Eye (tissue), 1 donor: ENCODE results near the gene TPRN.

Experiments
- DNase-seq: peaks from one replicate; pipeline ENCODE4 v3.0.0-alpha.2; 2015

The TPRN gene

GRCh38 chr9:137170486-137171148, 29.9 kb downstream of the TPRN start:
- no peak for DNase-seq

GRCh38 chr9:137169896-137170358, 30.6 kb downstream of the TPRN start, which contains the start of gene LRRC26:
LRRC26 (minus strand) TSS chr9:137170051; CDS start chr9:137169943, 108 bp downstream.
- no peak for DNase-seq

GRCh38 chr9:137168904-137169856, 31.4 kb downstream of the TPRN start:
- DNase-seq: peak; percentile 85

GRCh38 chr9:137168573-137168903, 32.0 kb downstream of the TPRN start:
- peak; percentile 47 for DNase-seq

GRCh38 chr9:137167747-137168572, 32.6 kb downstream of the TPRN start:
- peak; percentile 61 for DNase-seq

GRCh38 chr9:137167277-137167746, 33.2 kb downstream of the TPRN start:
- DNase-seq: no peak

GRCh38 chr9:137166380-137167229, 33.9 kb downstream of the TPRN start:
- no peak for DNase-seq

- DNase-seq: no peak
Observed at GRCh38 chr9:137165250-137165836, 35.2 kb downstream of the TPRN start.

- no peak for DNase-seq
Observed at GRCh38 chr9:137164370-137165249, 35.9 kb downstream of the TPRN start.

GRCh38 chr9:137163805-137164204, 36.7 kb downstream of the TPRN start:
- no peak for DNase-seq

- DNase-seq: no peak
Observed at GRCh38 chr9:137163365-137163715, 37.2 kb downstream of the TPRN start.

- DNase-seq: peak; percentile 54
Observed at GRCh38 chr9:137162505-137163364, 37.8 kb downstream of the TPRN start.

GRCh38 chr9:137161558-137162486, 38.7 kb downstream of the TPRN start:
- DNase-seq: no peak

- DNase-seq: no peak
Observed at GRCh38 chr9:137160716-137161557, 39.6 kb downstream of the TPRN start.

- no peak for DNase-seq
Observed at GRCh38 chr9:137160054-137160425, 40.5 kb downstream of the TPRN start.

- no peak for DNase-seq
Observed at GRCh38 chr9:137159105-137160053, 41.2 kb downstream of the TPRN start.
